H1 (cell line): Measurements from ENCODE around the gene MSTO1. TPM values are rescaled to one million over a fixed set of nuclear protein-coding genes. Genes with fewer than 3 reads are reported as not detected.

Experiments used
- CTCF ChIA-PET: fragments of 300-600 bp; sonication (Branson Sonifier 250); formaldehyde crosslinking; loops from one replicate; lab custom pipeline; 2021; ENCODE audit not compliant: partially characterized antibody; lab: Charles Lee
- POLR2A ChIA-PET: fragments of 300-600 bp; sonication (Branson Sonifier 250); formaldehyde crosslinking; loops from one replicate; lab custom pipeline; 2021; ENCODE audit warnings: inconsistent platforms; ENCODE audit not compliant: partially characterized antibody; lab: Charles Lee
- DNase-seq, 2 experiments: peaks; one replicate each; pipeline versions ENCODE4 v3.0.0 to v3.0.0-alpha.2; 2010 to 2022; ENCODE audit warnings: low spot score in 2 of 2, low read depth in 1 of 2, mixed read lengths in 1 of 2
- FAIRE-seq: peaks from 2 replicates; lab custom pipeline; 2011; peaks lifted over from hg19 to GRCh38; lab: Jason Lieb, UNC
- H2AFZ ChIP-seq: 2 replicates; pipeline ENCODE4 v1.8.1; 2012; ENCODE audit warnings: low read length, inconsistent platforms
- H2AK5ac ChIP-seq: 2 replicates; pipeline ENCODE4 v1.6.1; 2013; ENCODE audit warnings: low read depth, low read length
- H2BK120ac ChIP-seq: replicated peaks from 2 replicates; pipeline ENCODE3; 2013; ENCODE audit warnings: low read depth, low read length, inconsistent platforms
- H2BK12ac ChIP-seq: 2 replicates; pipeline ENCODE4 v1.6.1; 2013; ENCODE audit warnings: low read depth, low read length
- H2BK15ac ChIP-seq: 2 replicates; pipeline ENCODE4 v1.6.1; 2013; ENCODE audit warnings: low read length
- H2BK20ac ChIP-seq: 2 replicates; pipeline ENCODE4 v1.6.1; 2013; ENCODE audit warnings: low read length
- H2BK5ac ChIP-seq: 2 replicates; pipeline ENCODE4 v1.6.1; 2013; ENCODE audit warnings: low read depth, low read length
- H3K14ac ChIP-seq: 2 replicates; pipeline ENCODE4 v1.6.1; 2013; ENCODE audit warnings: inconsistent platforms; ENCODE audit not compliant: insufficient read length
- H3K18ac ChIP-seq: 2 replicates; pipeline ENCODE4 v1.6.1; 2013; ENCODE audit warnings: low read length; ENCODE audit errors: extremely low read depth
- H3K23ac ChIP-seq: 2 replicates; pipeline ENCODE4 v1.6.1; 2013; ENCODE audit warnings: inconsistent platforms; ENCODE audit not compliant: insufficient read length
- H3K23me2 ChIP-seq: 2 replicates; pipeline ENCODE4 v1.6.1; 2013; ENCODE audit warnings: low read depth, low read length
- H3K27ac ChIP-seq: 2 replicates; pipeline ENCODE4 v1.6.1; 2011; ENCODE audit warnings: low read depth, low read length, inconsistent platforms
- H3K27me3 ChIP-seq, 4 experiments: replicated peaks in 1 of 4; 1 replicate in 1 of 4; 2 replicates in 3 of 4; pipeline versions ENCODE4 v1.6.1 to v1.8.1; 2011 to 2013; ENCODE audit warnings: low read length in 3 of 4, mild to moderate bottlenecking in 3 of 4, inconsistent platforms in 2 of 4, mixed read lengths in 2 of 4, moderate library complexity in 1 of 4; ENCODE audit not compliant: control insufficient read depth in 3 of 4, insufficient read depth in 3 of 4; ENCODE audit errors: extremely low read depth in 1 of 4
- H3K36me3 ChIP-seq, 4 experiments: 2 replicates each; pipeline versions ENCODE4 v1.6.1 to v1.8.1; 2011 to 2013; ENCODE audit warnings: mild to moderate bottlenecking in 4 of 4, low read length in 3 of 4, moderate library complexity in 2 of 4, control low read depth in 1 of 4, inconsistent platforms in 1 of 4; ENCODE audit not compliant: insufficient read depth in 4 of 4, control insufficient read depth in 2 of 4
- H3K4ac ChIP-seq: replicated peaks from 2 replicates; pipeline ENCODE3; 2013; ENCODE audit warnings: low read length, low read depth, mixed read lengths, inconsistent platforms; ENCODE audit not compliant: insufficient read length
- H3K4me1 ChIP-seq, 4 experiments: replicated peaks in 1 of 4; 1 replicate in 1 of 4; 2 replicates in 3 of 4; pipeline versions ENCODE4 v1.6.1 to v1.8.1; 2011 to 2013; ENCODE audit warnings: low read length in 3 of 4, inconsistent platforms in 2 of 4, mixed read lengths in 1 of 4; ENCODE audit not compliant: insufficient read depth in 4 of 4, control insufficient read depth in 3 of 4
- H3K4me2 ChIP-seq, 2 experiments: 2 replicates each; pipeline versions ENCODE4 v1.6.1 to v1.8.1; 2011 to 2013; ENCODE audit warnings: low read depth in 2 of 2, low read length in 2 of 2, control low read depth in 1 of 2, inconsistent platforms in 1 of 2, mild to moderate bottlenecking in 1 of 2; ENCODE audit not compliant: insufficient read depth in 1 of 2
- H3K4me3 ChIP-seq, 4 experiments: fragments of 200-600, 300-600 bp in 1 of 4; sonication (generic), shearing (Covaris generic), sonication (Bioruptor Twin) in 1 of 4; 2 replicates each; pipeline versions ENCODE4 v1.5.1 to v1.8.1; 2011 to 2016; ENCODE audit warnings: low read length in 4 of 4, low read depth in 3 of 4, control low read depth in 2 of 4, inconsistent platforms in 2 of 4, mild to moderate bottlenecking in 2 of 4, mixed read lengths in 1 of 4, moderate library complexity in 1 of 4; ENCODE audit not compliant: insufficient read depth in 2 of 4; ENCODE audit errors: extremely low read depth in 1 of 4
- H3K56ac ChIP-seq: replicated peaks from 2 replicates; pipeline ENCODE3; 2013; ENCODE audit warnings: low read depth, mild to moderate bottlenecking, mixed read lengths, low read length, inconsistent platforms; ENCODE audit not compliant: insufficient read length
- H3K79me1 ChIP-seq: 2 replicates; pipeline ENCODE4 v1.6.1; 2013; ENCODE audit warnings: low read depth, low read length, control low read depth
- H3K79me2 ChIP-seq, 2 experiments: 2 replicates each; pipeline versions ENCODE4 v1.6.1 to v1.8.1; 2012 to 2013; ENCODE audit warnings: low read length in 2 of 2, mild to moderate bottlenecking in 2 of 2, inconsistent platforms in 1 of 2; ENCODE audit not compliant: insufficient read depth in 2 of 2, control insufficient read depth in 1 of 2
- H3K9ac ChIP-seq, 4 experiments: replicated peaks in 1 of 4; 1 replicate in 1 of 4; 2 replicates in 3 of 4; pipeline versions ENCODE4 v1.6.1 to v1.8.1; 2011 to 2013; ENCODE audit warnings: low read depth in 3 of 4, low read length in 3 of 4, control low read depth in 2 of 4, mild to moderate bottlenecking in 2 of 4, moderate library complexity in 2 of 4, inconsistent platforms in 1 of 4; ENCODE audit errors: extremely low read depth in 1 of 4
- H3K9me3 ChIP-seq, 2 experiments: 2 replicates each; pipeline versions ENCODE4 v1.6.1 to v1.8.1; 2012 to 2013; ENCODE audit warnings: mild to moderate bottlenecking in 2 of 2, moderate library complexity in 2 of 2, control low read depth in 1 of 2, inconsistent platforms in 1 of 2, low read depth in 1 of 2, low read length in 1 of 2, mixed read lengths in 1 of 2; ENCODE audit not compliant: insufficient read depth in 2 of 2
- H4K20me1 ChIP-seq, 2 experiments: replicated peaks in 1 of 2; 2 replicates each; pipeline versions ENCODE3 to v1.8.1; 2011 to 2013; ENCODE audit warnings: inconsistent platforms in 2 of 2, low read length in 2 of 2, mild to moderate bottlenecking in 1 of 2; ENCODE audit not compliant: insufficient read depth in 2 of 2, control insufficient read depth in 1 of 2
- H4K5ac ChIP-seq: 2 replicates; pipeline ENCODE4 v1.6.1; 2013; ENCODE audit warnings: low read length, low read depth, mixed read lengths, inconsistent platforms; ENCODE audit not compliant: insufficient read length
- H4K8ac ChIP-seq: 2 replicates; pipeline ENCODE4 v1.8.0; 2013; ENCODE audit warnings: mild to moderate bottlenecking, moderate library complexity, low read length, inconsistent platforms; ENCODE audit not compliant: insufficient read depth; ENCODE audit errors: extremely low read depth
- H4K91ac ChIP-seq: replicated peaks from 2 replicates; pipeline ENCODE3; 2013; ENCODE audit warnings: low read length, mixed read lengths, inconsistent platforms; ENCODE audit not compliant: insufficient read length
- ATF3 ChIP-seq: IDR thresholded peaks from 2 replicates; pipeline ENCODE4 v1.6.1; 2011; ENCODE audit warnings: low read depth, mild to moderate bottlenecking, low read length; ENCODE audit not compliant: insufficient read depth
- CBX5 ChIP-seq: fragments of 300-800, 300-1000 bp; sonication (generic); IDR thresholded peaks from 2 replicates; pipeline ENCODE4 v1.7.1; 2016; ENCODE audit warnings: antibody characterized with exemption, low read length, low read depth
- CEBPB ChIP-seq: IDR thresholded peaks from 2 replicates; pipeline ENCODE4 v1.6.1; 2012; ENCODE audit warnings: low read depth, low read length
- MAFK ChIP-seq: IDR thresholded peaks from 2 replicates; pipeline ENCODE4 v1.6.1; 2012; ENCODE audit warnings: low read depth, mild to moderate bottlenecking, improper control_type of control experiment, low read length
- SIN3A ChIP-seq, 2 experiments: IDR thresholded peaks in 1 of 2; conservative IDR thresholded peaks in 1 of 2; 2 replicates each; pipeline ENCODE4 v1.6.1; 2011 to 2012; ENCODE audit warnings: low read length in 2 of 2, improper control_type of control experiment in 1 of 2, low read depth in 1 of 2, mild to moderate bottlenecking in 1 of 2
- SP4 ChIP-seq: IDR thresholded peaks from 2 replicates; pipeline ENCODE4 v1.6.1; 2012; ENCODE audit warnings: low read length, inconsistent platforms
- polyA plus RNA-seq, 7 experiments: library from polyadenylated mRNA; depleted of rRNA in 3 of 7; stranded (reverse) in 5 of 7; unstranded in 2 of 7; fragments of >200 nt in 5 of 7; fragments of 200-250 nt in 2 of 7; gene quantifications; 1 replicate in 5 of 7; 2 replicates in 1 of 7; 4 replicates in 1 of 7; pipeline versions ENCODE4 v1.2.1 to v1.2.3, GENCODE V29; 2011 to 2013; ENCODE audit warnings: missing spikeins in 2 of 7, mixed read lengths in 2 of 7
- total RNA-seq: library from RNA; stranded (reverse); fragmentation: NEBNext Ultra II Directional; extraction: Animal tissue kit (Norgen Biotek cat#: 25700); gene quantifications from 2 replicates; pipeline ENCODE4 v1.2.1, GENCODE V29; 2021
- TF ChIP-seq, protein P1 (sequence below): IDR thresholded peaks from 2 replicates; pipeline ENCODE4 v1.6.1; 2011; ENCODE audit warnings: low read length, improper control_type of control experiment

The MSTO1 gene
- total and polyA plus RNA-seq, 2 of the 8 experiments (the other 6 are each of a cell fraction or from before 2014, with no cell fraction given) = 40.5 to 51.0 TPM

- ChIA-PET CTCF (no interaction called here), POLR2A (no interaction called here)
- no peak for FAIRE-seq
- Histone ChIP-seq H3K23me2 (no peaks in the 10 kb centered on the region), H2BK5ac (no peak overlapping the region), H3K79me1 (no peaks in the 10 kb centered on the region), H3K23ac (no peak overlapping the region), H3K27me3 (no peaks in the 10 kb centered on the region; a peak in 1 of 7 replicates), H2BK15ac (no peak overlapping the region), H3K27ac (no peak overlapping the region), H3K36me3 (no peaks in the 10 kb centered on the region), H4K91ac (no peak overlapping the region), H4K5ac (no peak overlapping the region), H2BK120ac (no peak overlapping the region), H3K14ac (no peak overlapping the region), H2BK20ac (no peak overlapping the region), H2AK5ac (no peak overlapping the region), H3K4ac (no peak overlapping the region), H3K4me3 (no peak overlapping the region), H3K4me1 (no peaks in the 10 kb centered on the region), H3K9ac (no peak overlapping the region), H3K79me2 (no peaks in the 10 kb centered on the region), H3K56ac (no peak overlapping the region), H4K8ac (no peak overlapping the region), H3K18ac (no peak overlapping the region), H2AFZ (no peak overlapping the region), H4K20me1 (no peaks in the 10 kb centered on the region), H3K9me3 (0 out of 4 replicates have a peak, but pooled peaks cover 0 to 5% of the 10 kb centered on the region in 2 experiments), H2BK12ac (no peak overlapping the region), H3K4me2 (no peak overlapping the region)
- no peak for TF ChIP-seq MAFK
- no peak for TF ChIP-seq CBX5
- TF ChIP-seq ATF3 = no peak
- TF ChIP-seq, protein P1, sequence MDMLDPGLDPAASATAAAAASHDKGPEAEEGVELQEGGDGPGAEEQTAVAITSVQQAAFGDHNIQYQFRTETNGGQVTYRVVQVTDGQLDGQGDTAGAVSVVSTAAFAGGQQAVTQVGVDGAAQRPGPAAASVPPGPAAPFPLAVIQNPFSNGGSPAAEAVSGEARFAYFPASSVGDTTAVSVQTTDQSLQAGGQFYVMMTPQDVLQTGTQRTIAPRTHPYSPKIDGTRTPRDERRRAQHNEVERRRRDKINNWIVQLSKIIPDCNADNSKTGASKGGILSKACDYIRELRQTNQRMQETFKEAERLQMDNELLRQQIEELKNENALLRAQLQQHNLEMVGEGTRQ = no peak
- TF ChIP-seq SIN3A (conservative IDR thresholded peaks at IDR 0.05 in 1 of 2, IDR thresholded peaks at IDR 0.05 in 1 of 2; ENCODE audit: low read depth in 1 of 2, low read length in 2 of 2) = no peak
- TF ChIP-seq SP4 = no peak
- no peak for TF ChIP-seq CEBPB
- no peak for DNase-seq
These were observed 39.7 kb downstream of the MSTO1 start for GRCh38 chr1:155649676-155650075.
